ENCODE data around the gene PTGR1. TPM values are rescaled to one million over a fixed set of nuclear protein-coding genes. Genes with fewer than 3 reads are reported as not detected.

The PTGR1 gene
- polyA plus RNA-seq, 1 donor: 39.5 TPM

- DNase-seq (ENCODE audit: low read depth): no peak
These were observed 56.8 kb downstream of the PTGR1 start for GRCh38 chr9:111542497-111543254.

GRCh38 chr9:111533099-111533790 lies 66.2 kb downstream of the PTGR1 start:
- no peak for DNase-seq (ENCODE audit: low read depth)

GRCh38 chr9:111531716-111532115 lies 67.7 kb downstream of the PTGR1 start:
- no peak for DNase-seq (ENCODE audit: low read depth)

GRCh38 chr9:111529787-111530186 lies 69.7 kb downstream of the PTGR1 start:
- DNase-seq (ENCODE audit: low read depth): no peak

GRCh38 chr9:111527347-111527746 lies 72.1 kb downstream of the PTGR1 start:
- DNase-seq (ENCODE audit: low read depth): no peak

GRCh38 chr9:111525056-111525977 lies 74.1 kb downstream of the PTGR1 start, which contains the start of gene ZNF483:
TSS of gene ZNF483 (plus strand) at chr9:111525179. CDS start at chr9:111527396, 2,217 bp downstream.
- DNase-seq (ENCODE audit: low read depth): peak; percentile 50

GRCh38 chr9:111524731-111525055 lies 74.8 kb downstream of the PTGR1 start:
- DNase-seq (ENCODE audit: low read depth): no peak

- DNase-seq (ENCODE audit: low read depth): no peak
These were observed 83.4 kb downstream of the PTGR1 start for GRCh38 chr9:111516061-111516465.

- DNase-seq (ENCODE audit: low read depth): no peak
These were observed 84.5 kb downstream of the PTGR1 start for GRCh38 chr9:111514967-111515366.

Other genes with a start within 250 kb of the PTGR1 start
- 165 TPM for gene ECPAS, start 115.3 kb downstream of the PTGR1 start, polyA plus RNA-seq (ENCODE audit: insufficient read length)
- 1.6 TPM for gene ZNF483, start 74.5 kb downstream of the PTGR1 start, polyA plus RNA-seq (ENCODE audit: insufficient read length)
- 8.6 TPM for gene DNAJC25, start 31.7 kb upstream of the PTGR1 start, polyA plus RNA-seq (ENCODE audit: insufficient read length)
- 40.7 TPM for gene GNG10, start 62.0 kb upstream of the PTGR1 start, polyA plus RNA-seq (ENCODE audit: insufficient read length)
- 0.11 TPM for gene SHOC1, start 195.3 kb upstream of the PTGR1 start, polyA plus RNA-seq (ENCODE audit: insufficient read length)